Astrocyte (in vitro differentiated cells and primary cell): ENCODE data around the gene PIP.
"Not testable (repeated sequence)": the region's sequence is repeated elsewhere in the genome, so short reads cannot be mapped to it uniquely, and the experiment has no call there.

Experiments used
- CTCF ChIP-seq: IDR thresholded peaks from 2 replicates; pipeline ENCODE4 v1.5.1; 2011; ENCODE audit warnings: low read depth, mild to moderate bottlenecking, inconsistent platforms, low read length, moderate library complexity; ENCODE audit not compliant: insufficient read depth
- EZH2 ChIP-seq: IDR thresholded peaks from 2 replicates; pipeline ENCODE4 v1.6.1; 2012; ENCODE audit warnings: mild to moderate bottlenecking, low read length, inconsistent platforms; ENCODE audit not compliant: insufficient read depth

- TF ChIP-seq EZH2, CTCF: not testable (repeated sequence)
Measured at GRCh38 chr7:143150696-143151095, 18.8 kb downstream of the PIP start.
